ENCODE measurements around the gene ZBTB40.

GRCh38 chr1:22539510-22540118 is 88.0 kb downstream of the ZBTB40 start:
- TF ChIP-seq CTCF (conservative IDR thresholded peaks at IDR 0.05) (no peak), EZH2 (IDR thresholded peaks at IDR 0.05; ENCODE audit: low read depth) (no peak)
